ENCODE results near the gene ST6GAL1. TPM values are rescaled to one million over a fixed set of nuclear protein-coding genes. Genes with fewer than 3 reads are reported as not detected.

ST6GAL1 gene
- total and polyA plus RNA-seq, 2 of the 8 experiments (the other 6 are each of a cell fraction or from before 2014, with no cell fraction given): 62.8 to 80.9 TPM

GRCh38 chr3:186929685-186930084 lies 641 bp upstream of the ST6GAL1 start (continued):
- TF ChIP-seq RBBP5 (IDR thresholded peaks at IDR 0.05; ENCODE audit: borderline replicate concordance, low read depth, low read length): no peak
- TF ChIP-seq SP4 (IDR thresholded peaks at IDR 0.05; ENCODE audit: low read length): no peak
- TF ChIP-seq JUND (IDR thresholded peaks at IDR 0.05; ENCODE audit: low read length): no peak
- no peak for TF ChIP-seq EGR1 (IDR thresholded peaks at IDR 0.05; ENCODE audit: borderline replicate concordance, low read depth, low read length)
- TF ChIP-seq CHD1 (IDR thresholded peaks at IDR 0.05; ENCODE audit: low read depth, low read length): no peak
- TF ChIP-seq, protein P1, sequence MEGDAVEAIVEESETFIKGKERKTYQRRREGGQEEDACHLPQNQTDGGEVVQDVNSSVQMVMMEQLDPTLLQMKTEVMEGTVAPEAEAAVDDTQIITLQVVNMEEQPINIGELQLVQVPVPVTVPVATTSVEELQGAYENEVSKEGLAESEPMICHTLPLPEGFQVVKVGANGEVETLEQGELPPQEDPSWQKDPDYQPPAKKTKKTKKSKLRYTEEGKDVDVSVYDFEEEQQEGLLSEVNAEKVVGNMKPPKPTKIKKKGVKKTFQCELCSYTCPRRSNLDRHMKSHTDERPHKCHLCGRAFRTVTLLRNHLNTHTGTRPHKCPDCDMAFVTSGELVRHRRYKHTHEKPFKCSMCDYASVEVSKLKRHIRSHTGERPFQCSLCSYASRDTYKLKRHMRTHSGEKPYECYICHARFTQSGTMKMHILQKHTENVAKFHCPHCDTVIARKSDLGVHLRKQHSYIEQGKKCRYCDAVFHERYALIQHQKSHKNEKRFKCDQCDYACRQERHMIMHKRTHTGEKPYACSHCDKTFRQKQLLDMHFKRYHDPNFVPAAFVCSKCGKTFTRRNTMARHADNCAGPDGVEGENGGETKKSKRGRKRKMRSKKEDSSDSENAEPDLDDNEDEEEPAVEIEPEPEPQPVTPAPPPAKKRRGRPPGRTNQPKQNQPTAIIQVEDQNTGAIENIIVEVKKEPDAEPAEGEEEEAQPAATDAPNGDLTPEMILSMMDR (IDR thresholded peaks at IDR 0.05; ENCODE audit: control extremely low read depth in 1 of 3, insufficient read depth in 1 of 3, low read depth in 1 of 3, low read length in 3 of 3): no peak

Data from H1 (cell line).